HEK293 (cell line): ENCODE measurements around the gene CELA2A.

Experiments used
- KLF1 ChIP-seq: fragments of 450-650 bp; formaldehyde crosslinking; IDR thresholded peaks from 2 replicates; pipeline ENCODE4 v1.5.1; 2016; ENCODE audit warnings: missing biosample characterization, missing genetic modification characterization
- YY1 ChIP-seq: fragments of 450-650 bp; formaldehyde crosslinking; IDR thresholded peaks from 2 replicates; pipeline ENCODE4 v1.5.1; 2018; ENCODE audit warnings: missing biosample characterization, missing genetic modification characterization
- ZBTB49 ChIP-seq: fragments of 450-650 bp; formaldehyde crosslinking; IDR thresholded peaks from 2 replicates; pipeline ENCODE4 v1.5.1; 2016; ENCODE audit warnings: missing biosample characterization, missing genetic modification characterization, low read depth
- ZNF18 ChIP-seq: fragments of 450-650 bp; formaldehyde crosslinking; IDR thresholded peaks from 2 replicates; pipeline ENCODE4 v1.5.1; 2016; ENCODE audit warnings: missing biosample characterization, missing genetic modification characterization
- ZNF514 ChIP-seq: fragments of 450-650 bp; formaldehyde crosslinking; IDR thresholded peaks from 2 replicates; pipeline ENCODE4 v1.5.1; 2016; ENCODE audit warnings: missing biosample characterization, missing genetic modification characterization
- ZNF521 ChIP-seq: fragments of 450-650 bp; formaldehyde crosslinking; IDR thresholded peaks from 2 replicates; pipeline ENCODE4 v1.5.1; 2017; ENCODE audit warnings: missing biosample characterization, mild to moderate bottlenecking, missing genetic modification characterization
- ZNF626 ChIP-seq: fragments of 450-650 bp; sonication (Bioruptor Pico); formaldehyde crosslinking; IDR thresholded peaks from 2 replicates; pipeline ENCODE4 v1.5.1; 2018; ENCODE audit warnings: missing biosample characterization, missing genetic modification characterization, inconsistent platforms
- ZNF747 ChIP-seq: fragments of 450-650 bp; formaldehyde crosslinking; IDR thresholded peaks from 2 replicates; pipeline ENCODE4 v1.5.1; 2016; ENCODE audit warnings: missing biosample characterization, missing genetic modification characterization
- ZNF837 ChIP-seq: fragments of 450-650 bp; formaldehyde crosslinking; IDR thresholded peaks from 2 replicates; pipeline ENCODE4 v1.5.1; 2016; ENCODE audit warnings: missing biosample characterization, missing genetic modification characterization
- ZSCAN18 ChIP-seq: fragments of 450-650 bp; formaldehyde crosslinking; IDR thresholded peaks from 2 replicates; pipeline ENCODE4 v1.5.1; 2016; ENCODE audit warnings: missing biosample characterization, missing genetic modification characterization
- TF ChIP-seq, protein P1 (sequence below): fragments of 450-650 bp; formaldehyde crosslinking; IDR thresholded peaks from 2 replicates; pipeline ENCODE4 v1.5.1; 2016; ENCODE audit warnings: missing biosample characterization, missing genetic modification characterization
- TF ChIP-seq, protein P2 (sequence below): fragments of 450-650 bp; formaldehyde crosslinking; IDR thresholded peaks from 2 replicates; pipeline ENCODE4 v1.5.1; 2016; ENCODE audit warnings: missing biosample characterization, missing genetic modification characterization
- TF ChIP-seq, protein P3 (sequence below): fragments of 450-650 bp; formaldehyde crosslinking; IDR thresholded peaks from 2 replicates; pipeline ENCODE4 v1.5.1; 2016; ENCODE audit warnings: missing biosample characterization, missing genetic modification characterization
- TF ChIP-seq, protein P4 (sequence below): fragments of 450-650 bp; formaldehyde crosslinking; IDR thresholded peaks from 2 replicates; pipeline ENCODE4 v1.5.1; 2017; ENCODE audit warnings: missing biosample characterization, missing genetic modification characterization

GRCh38 chr1:15436881-15437442 lies 19.6 kb upstream of the CELA2A start:
- TF ChIP-seq ZNF514 (tag by site-specific recombination) (no peak), ZBTB49 (no peak), KLF1 (tag by site-specific recombination) (no peak), ZSCAN18 (tag by site-specific recombination) (no peak), ZNF626 (tag by site-specific recombination) (no peak), ZNF747 (tag by site-specific recombination) (no peak), YY1 (tag by site-specific recombination) (no peak), ZNF521 (tag by site-specific recombination) (no peak), ZNF18 (no peak), ZNF837 (tag by site-specific recombination) (no peak)
- TF ChIP-seq, protein P1, sequence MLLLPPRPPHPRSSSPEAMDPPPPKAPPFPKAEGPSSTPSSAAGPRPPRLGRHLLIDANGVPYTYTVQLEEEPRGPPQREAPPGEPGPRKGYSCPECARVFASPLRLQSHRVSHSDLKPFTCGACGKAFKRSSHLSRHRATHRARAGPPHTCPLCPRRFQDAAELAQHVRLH = no peak
- TF ChIP-seq, protein P2, sequence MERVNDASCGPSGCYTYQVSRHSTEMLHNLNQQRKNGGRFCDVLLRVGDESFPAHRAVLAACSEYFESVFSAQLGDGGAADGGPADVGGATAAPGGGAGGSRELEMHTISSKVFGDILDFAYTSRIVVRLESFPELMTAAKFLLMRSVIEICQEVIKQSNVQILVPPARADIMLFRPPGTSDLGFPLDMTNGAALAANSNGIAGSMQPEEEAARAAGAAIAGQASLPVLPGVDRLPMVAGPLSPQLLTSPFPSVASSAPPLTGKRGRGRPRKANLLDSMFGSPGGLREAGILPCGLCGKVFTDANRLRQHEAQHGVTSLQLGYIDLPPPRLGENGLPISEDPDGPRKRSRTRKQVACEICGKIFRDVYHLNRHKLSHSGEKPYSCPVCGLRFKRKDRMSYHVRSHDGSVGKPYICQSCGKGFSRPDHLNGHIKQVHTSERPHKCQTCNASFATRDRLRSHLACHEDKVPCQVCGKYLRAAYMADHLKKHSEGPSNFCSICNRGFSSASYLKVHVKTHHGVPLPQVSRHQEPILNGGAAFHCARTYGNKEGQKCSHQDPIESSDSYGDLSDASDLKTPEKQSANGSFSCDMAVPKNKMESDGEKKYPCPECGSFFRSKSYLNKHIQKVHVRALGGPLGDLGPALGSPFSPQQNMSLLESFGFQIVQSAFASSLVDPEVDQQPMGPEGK (tag by site-specific recombination) = no peak
- TF ChIP-seq, protein P3, sequence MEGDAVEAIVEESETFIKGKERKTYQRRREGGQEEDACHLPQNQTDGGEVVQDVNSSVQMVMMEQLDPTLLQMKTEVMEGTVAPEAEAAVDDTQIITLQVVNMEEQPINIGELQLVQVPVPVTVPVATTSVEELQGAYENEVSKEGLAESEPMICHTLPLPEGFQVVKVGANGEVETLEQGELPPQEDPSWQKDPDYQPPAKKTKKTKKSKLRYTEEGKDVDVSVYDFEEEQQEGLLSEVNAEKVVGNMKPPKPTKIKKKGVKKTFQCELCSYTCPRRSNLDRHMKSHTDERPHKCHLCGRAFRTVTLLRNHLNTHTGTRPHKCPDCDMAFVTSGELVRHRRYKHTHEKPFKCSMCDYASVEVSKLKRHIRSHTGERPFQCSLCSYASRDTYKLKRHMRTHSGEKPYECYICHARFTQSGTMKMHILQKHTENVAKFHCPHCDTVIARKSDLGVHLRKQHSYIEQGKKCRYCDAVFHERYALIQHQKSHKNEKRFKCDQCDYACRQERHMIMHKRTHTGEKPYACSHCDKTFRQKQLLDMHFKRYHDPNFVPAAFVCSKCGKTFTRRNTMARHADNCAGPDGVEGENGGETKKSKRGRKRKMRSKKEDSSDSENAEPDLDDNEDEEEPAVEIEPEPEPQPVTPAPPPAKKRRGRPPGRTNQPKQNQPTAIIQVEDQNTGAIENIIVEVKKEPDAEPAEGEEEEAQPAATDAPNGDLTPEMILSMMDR (tag by site-specific recombination) = no peak
- TF ChIP-seq, protein P4, sequence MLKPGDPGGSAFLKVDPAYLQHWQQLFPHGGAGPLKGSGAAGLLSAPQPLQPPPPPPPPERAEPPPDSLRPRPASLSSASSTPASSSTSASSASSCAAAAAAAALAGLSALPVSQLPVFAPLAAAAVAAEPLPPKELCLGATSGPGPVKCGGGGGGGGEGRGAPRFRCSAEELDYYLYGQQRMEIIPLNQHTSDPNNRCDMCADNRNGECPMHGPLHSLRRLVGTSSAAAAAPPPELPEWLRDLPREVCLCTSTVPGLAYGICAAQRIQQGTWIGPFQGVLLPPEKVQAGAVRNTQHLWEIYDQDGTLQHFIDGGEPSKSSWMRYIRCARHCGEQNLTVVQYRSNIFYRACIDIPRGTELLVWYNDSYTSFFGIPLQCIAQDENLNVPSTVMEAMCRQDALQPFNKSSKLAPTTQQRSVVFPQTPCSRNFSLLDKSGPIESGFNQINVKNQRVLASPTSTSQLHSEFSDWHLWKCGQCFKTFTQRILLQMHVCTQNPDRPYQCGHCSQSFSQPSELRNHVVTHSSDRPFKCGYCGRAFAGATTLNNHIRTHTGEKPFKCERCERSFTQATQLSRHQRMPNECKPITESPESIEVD (tag by site-specific recombination) = no peak
